GM23338 (cell line): ENCODE data around the gene DFFA. TPM values are rescaled to one million over a fixed set of nuclear protein-coding genes. Genes with fewer than 3 reads are reported as not detected.
A peak's percentile ranks its signal among the peaks of the same experiment; 100 is the strongest.

Experiments used
- ATAC-seq: fragments of 200-7000 bp; cut with Tn5 transposase; 3 replicates; pipeline ENCODE4 v1.9.1; 2020
- DNase-seq: peaks from one replicate; pipeline ENCODE4 v3.0.0-alpha.2; 2015; ENCODE audit warnings: low spot score
- H2AFZ ChIP-seq: fragments of 200-600 bp; sonication (generic); 2 replicates; pipeline ENCODE4 v1.8.0; 2016; ENCODE audit warnings: antibody characterized with exemption, mild to moderate bottlenecking, moderate library complexity
- H3F3A ChIP-seq: fragments of 200-600 bp; sonication (generic); replicated peaks from 2 replicates; pipeline ENCODE4 v1.8.0; 2017; ENCODE audit warnings: antibody characterized with exemption, mixed run types, low read depth
- H3K27ac ChIP-seq: fragments of 200-600 bp; sonication (generic); 2 replicates; pipeline ENCODE4 v1.6.1; 2016; ENCODE audit warnings: low read depth
- H3K27me3 ChIP-seq: fragments of 200-600 bp; sonication (generic); 2 replicates; pipeline ENCODE4 v1.8.0; 2016; ENCODE audit warnings: mild to moderate bottlenecking, mixed run types, moderate library complexity; ENCODE audit not compliant: insufficient read depth
- H3K36me3 ChIP-seq: fragments of 200-600 bp; sonication (generic); 2 replicates; pipeline ENCODE4 v1.8.0; 2016; ENCODE audit warnings: mild to moderate bottlenecking; ENCODE audit not compliant: insufficient read depth
- H3K4me1 ChIP-seq: fragments of 200-600 bp; sonication (generic); 2 replicates; pipeline ENCODE4 v1.8.0; 2016; ENCODE audit warnings: mild to moderate bottlenecking, moderate library complexity; ENCODE audit not compliant: insufficient read depth
- H3K4me2 ChIP-seq: fragments of 200-600 bp; sonication (generic); 2 replicates; pipeline ENCODE4 v1.7.1; 2017; ENCODE audit warnings: mixed run types
- H3K4me3 ChIP-seq: fragments of 200-600 bp; sonication (generic); 2 replicates; pipeline ENCODE4 v1.6.1; 2016; ENCODE audit warnings: mixed run types
- H3K79me2 ChIP-seq: fragments of 200-600 bp; sonication (generic); replicated peaks from 2 replicates; pipeline ENCODE4 v1.8.0; 2017; ENCODE audit warnings: mild to moderate bottlenecking; ENCODE audit not compliant: insufficient read depth
- H3K9me2 ChIP-seq: fragments of 200-600 bp; sonication (generic); 2 replicates; pipeline ENCODE4 v1.8.0; 2017; ENCODE audit not compliant: insufficient read depth
- H4K20me1 ChIP-seq: fragments of 200-600 bp; sonication (generic); replicated peaks from 2 replicates; pipeline ENCODE4 v1.8.0; 2017; ENCODE audit warnings: mild to moderate bottlenecking; ENCODE audit not compliant: insufficient read depth
- H3K27ac Mint-ChIP-seq: 2 replicates; pipeline ENCODE4 v1.8.0; 2020; ENCODE audit warnings: inconsistent platforms, mild to moderate bottlenecking, moderate library complexity, mixed read lengths
- H3K27me3 Mint-ChIP-seq: 3 replicates; pipeline ENCODE4 v1.8.0; 2022; ENCODE audit warnings: low read depth, mild to moderate bottlenecking, moderate library complexity, mixed read lengths, inconsistent platforms; ENCODE audit not compliant: insufficient read depth, poor library complexity
- H3K36me3 Mint-ChIP-seq: 3 replicates; pipeline ENCODE4 v1.8.0; 2021; ENCODE audit warnings: low read depth, mild to moderate bottlenecking, inconsistent platforms, moderate library complexity, mixed read lengths
- H3K4me1 Mint-ChIP-seq: 3 replicates; pipeline ENCODE4 v1.8.0; 2020; ENCODE audit warnings: mild to moderate bottlenecking, inconsistent platforms, mixed read lengths
- H3K4me3 Mint-ChIP-seq: 3 replicates; pipeline ENCODE4 v1.8.0; 2021; ENCODE audit warnings: moderate library complexity, mild to moderate bottlenecking, inconsistent platforms, mixed read lengths
- H3K9me3 Mint-ChIP-seq: 3 replicates; pipeline ENCODE4 v1.8.0; 2020; ENCODE audit warnings: moderate library complexity, mild to moderate bottlenecking, inconsistent platforms, mixed read lengths
- CREB1 ChIP-seq: fragments of 250-450 bp; sonication (Bioruptor Pico); IDR thresholded peaks from 2 replicates; pipeline ENCODE4 v1.5.0; 2020; ENCODE audit warnings: low read depth, mild to moderate bottlenecking, moderate library complexity
- EZH2 ChIP-seq: fragments of 200-600 bp; sonication (generic); IDR thresholded peaks from one replicate; pipeline ENCODE4 v1.8.0; 2017; ENCODE audit warnings: antibody characterized with exemption, mild to moderate bottlenecking, low read depth; ENCODE audit not compliant: unreplicated experiment
- EZH2phosphoT487 ChIP-seq: fragments of 200-600 bp; sonication (generic); IDR thresholded peaks from one replicate; pipeline ENCODE4 v1.8.1; 2018; ENCODE audit warnings: antibody characterized with exemption; ENCODE audit not compliant: unreplicated experiment
- JUNB ChIP-seq: IDR thresholded peaks from one replicate; pipeline ENCODE4 v1.6.1; 2016; ENCODE audit warnings: antibody characterized with exemption; ENCODE audit not compliant: unreplicated experiment
- NANOG ChIP-seq: IDR thresholded peaks from 2 replicates; pipeline ENCODE4 v1.6.1; 2016; ENCODE audit warnings: antibody characterized with exemption, borderline replicate concordance
- POLR2AphosphoS5 ChIP-seq: IDR thresholded peaks from 2 replicates; pipeline ENCODE4 v1.6.1; 2016; ENCODE audit warnings: antibody characterized with exemption, low read depth
- ZNF114 ChIP-seq: fragments of 250-450 bp; sonication (Bioruptor Pico); IDR thresholded peaks from 2 replicates; pipeline ENCODE4 v1.5.0; 2020; ENCODE audit warnings: mild to moderate bottlenecking, moderate library complexity
- polyA plus RNA-seq: library from polyadenylated mRNA; unstranded; fragments of >200 nt; fragmentation: Nextera tagmentation; extraction: Ambion mirVana; gene quantifications from 2 replicates; pipeline ENCODE4 v1.2.1, GENCODE V29; 2016
- total RNA-seq: library from RNA; depleted of rRNA; stranded (reverse); fragments of >200 nt; shearing (Covaris generic); gene quantifications from 2 replicates; pipeline ENCODE4 v1.2.3, GENCODE V29; 2014
- TF ChIP-seq, protein P1 (sequence below), 2 experiments: fragments of 200-600 bp in 1 of 2; sonication (generic) in 1 of 2; conservative IDR thresholded peaks; 2 replicates each; pipeline versions ENCODE4 v1.5.1 to v1.6.1; 2016 to 2017; ENCODE audit warnings: antibody characterized with exemption in 2 of 2, low read depth in 2 of 2, mild to moderate bottlenecking in 2 of 2, moderate library complexity in 1 of 2
- TF ChIP-seq, protein P2 (sequence below): IDR thresholded peaks from 2 replicates; pipeline ENCODE4 v1.6.1; 2016; ENCODE audit warnings: antibody characterized with exemption
- TF ChIP-seq, protein P3 (sequence below): fragments of 250-450 bp; sonication (Bioruptor Pico); IDR thresholded peaks from 2 replicates; pipeline ENCODE4 v1.5.0; 2020; ENCODE audit warnings: mild to moderate bottlenecking, moderate library complexity

The DFFA gene
- total and polyA plus RNA-seq, 2 experiments from 2014 or later: 65.2 to 82.0 TPM

DNA sequence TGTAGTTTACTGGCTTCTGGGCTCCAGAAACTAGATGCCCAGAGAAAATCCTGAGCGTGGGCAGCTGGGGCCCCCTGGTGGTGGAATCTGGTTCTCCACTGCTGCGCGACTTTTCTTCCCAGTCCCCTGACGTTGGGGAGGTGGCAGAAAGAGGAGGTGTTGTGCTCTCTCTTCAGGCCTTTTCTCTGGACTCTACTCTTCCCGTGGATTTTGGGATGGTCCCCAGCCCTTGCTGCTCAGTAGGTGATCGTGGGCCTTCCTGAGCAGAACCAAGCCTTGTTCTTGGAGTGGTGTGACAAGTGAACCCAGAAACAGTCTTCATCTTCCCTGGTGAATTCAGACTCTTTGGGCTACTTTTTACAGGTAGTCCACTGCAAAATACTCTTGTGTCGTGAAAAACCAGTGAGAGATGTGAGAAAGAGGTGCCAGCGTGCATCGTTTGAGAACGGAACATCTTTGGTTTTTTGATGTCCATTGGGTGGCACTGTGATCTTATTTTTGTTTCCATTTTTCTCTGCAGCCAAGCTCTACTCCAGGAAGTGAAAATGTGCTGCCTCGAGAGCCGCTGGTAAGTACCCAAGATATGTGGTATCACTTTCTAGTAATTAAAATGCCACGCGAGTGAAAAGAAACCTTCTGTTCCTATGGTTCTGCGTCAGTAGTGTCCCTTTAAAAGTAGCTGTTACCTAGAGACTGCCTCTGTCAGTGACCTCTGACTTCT, 22.6 kb upstream of the DFFA start:
- H3K4me1 Mint-ChIP-seq: peaks cover 18% of the 10 kb centered on the region
- no peaks in the 10 kb centered on the region for H3K36me3 ChIP-seq
- H2AFZ ChIP-seq: no peak overlapping the region
- H3K27ac Mint-ChIP-seq: no peak overlapping the region
- no peak overlapping the region; the same call in 1 of the 2 replicates for H3K27ac ChIP-seq
- peak; percentile 85 for DNase-seq
- peaks cover 7% of the 10 kb centered on the region for H3K4me1 ChIP-seq
- H4K20me1 ChIP-seq: peaks cover 18% of the 10 kb centered on the region
- peaks cover 4% of the 10 kb centered on the region; the same call in 1 of the 2 replicates for H3F3A ChIP-seq
- peak; percentile 84 for ATAC-seq
- no peaks in the 10 kb centered on the region for H3K9me3 Mint-ChIP-seq
- H3K4me3 Mint-ChIP-seq: no peak overlapping the region
- H3K9me2 ChIP-seq: no peaks in the 10 kb centered on the region
- TF ChIP-seq EZH2phosphoT487: no peak
- no peak for TF ChIP-seq CREB1
- TF ChIP-seq POLR2AphosphoS5: no peak
- no peak for TF ChIP-seq JUNB
- TF ChIP-seq, protein P1, sequence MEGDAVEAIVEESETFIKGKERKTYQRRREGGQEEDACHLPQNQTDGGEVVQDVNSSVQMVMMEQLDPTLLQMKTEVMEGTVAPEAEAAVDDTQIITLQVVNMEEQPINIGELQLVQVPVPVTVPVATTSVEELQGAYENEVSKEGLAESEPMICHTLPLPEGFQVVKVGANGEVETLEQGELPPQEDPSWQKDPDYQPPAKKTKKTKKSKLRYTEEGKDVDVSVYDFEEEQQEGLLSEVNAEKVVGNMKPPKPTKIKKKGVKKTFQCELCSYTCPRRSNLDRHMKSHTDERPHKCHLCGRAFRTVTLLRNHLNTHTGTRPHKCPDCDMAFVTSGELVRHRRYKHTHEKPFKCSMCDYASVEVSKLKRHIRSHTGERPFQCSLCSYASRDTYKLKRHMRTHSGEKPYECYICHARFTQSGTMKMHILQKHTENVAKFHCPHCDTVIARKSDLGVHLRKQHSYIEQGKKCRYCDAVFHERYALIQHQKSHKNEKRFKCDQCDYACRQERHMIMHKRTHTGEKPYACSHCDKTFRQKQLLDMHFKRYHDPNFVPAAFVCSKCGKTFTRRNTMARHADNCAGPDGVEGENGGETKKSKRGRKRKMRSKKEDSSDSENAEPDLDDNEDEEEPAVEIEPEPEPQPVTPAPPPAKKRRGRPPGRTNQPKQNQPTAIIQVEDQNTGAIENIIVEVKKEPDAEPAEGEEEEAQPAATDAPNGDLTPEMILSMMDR (conservative IDR thresholded peaks at IDR 0.05; ENCODE audit: low read depth in 2 of 2): peak; percentile 89 to 96
- no peak for TF ChIP-seq NANOG
- no peak overlapping the region for H3K4me3 ChIP-seq
- H3K4me2 ChIP-seq: no peak overlapping the region
- H3K79me2 ChIP-seq: peaks cover 70% of the 10 kb centered on the region
- peaks cover 3% of the 10 kb centered on the region for H3K27me3 Mint-ChIP-seq
- H3K36me3 Mint-ChIP-seq: no peaks in the 10 kb centered on the region
- no peaks in the 10 kb centered on the region for H3K27me3 ChIP-seq

DNA sequence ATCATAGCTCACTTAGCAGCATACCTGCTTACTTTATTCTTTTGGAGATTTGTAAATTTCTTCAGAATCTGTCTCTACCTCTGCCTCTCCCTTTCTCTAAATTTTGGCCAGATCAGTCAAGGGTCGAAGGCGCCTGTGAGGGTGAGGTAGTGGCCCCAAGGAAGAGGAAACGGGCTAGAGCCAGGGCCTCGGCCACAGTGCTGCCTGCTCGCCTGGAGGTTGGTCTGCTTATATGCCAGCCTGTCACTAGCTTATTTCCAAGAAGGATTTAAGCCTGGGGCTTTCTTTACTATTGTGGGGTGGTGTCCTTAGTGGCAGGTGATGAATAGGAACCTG, 22.1 kb upstream of the DFFA start:
- H3K4me3 ChIP-seq: no peak overlapping the region
- H3K27ac ChIP-seq: 0 out of 2 replicates have a peak overlapping the region, but pooled peaks have one; percentile 30
- peaks cover 18% of the 10 kb centered on the region for H4K20me1 ChIP-seq
- H3K36me3 Mint-ChIP-seq: no peaks in the 10 kb centered on the region; the same call in 2 of the 3 replicates
- H3K4me1 Mint-ChIP-seq: peaks cover 21% of the 10 kb centered on the region
- ATAC-seq (peak; percentile 61), DNase-seq (no peak)
- H3K4me3 Mint-ChIP-seq: no peak overlapping the region
- H3K36me3 ChIP-seq: no peaks in the 10 kb centered on the region
- peaks cover 71% of the 10 kb centered on the region for H3K79me2 ChIP-seq
- no peak overlapping the region for H3K4me2 ChIP-seq
- peaks cover 7% of the 10 kb centered on the region for H3K27me3 Mint-ChIP-seq
- no peaks in the 10 kb centered on the region for H3K9me2 ChIP-seq
- peaks cover 4% of the 10 kb centered on the region; the same call in 1 of the 2 replicates for H3F3A ChIP-seq
- no peaks in the 10 kb centered on the region for H3K27me3 ChIP-seq
- no peak overlapping the region for H2AFZ ChIP-seq
- H3K27ac Mint-ChIP-seq: no peak overlapping the region
- H3K4me1 ChIP-seq: peaks cover 7% of the 10 kb centered on the region
- H3K9me3 Mint-ChIP-seq: no peaks in the 10 kb centered on the region
- TF ChIP-seq, protein P2, sequence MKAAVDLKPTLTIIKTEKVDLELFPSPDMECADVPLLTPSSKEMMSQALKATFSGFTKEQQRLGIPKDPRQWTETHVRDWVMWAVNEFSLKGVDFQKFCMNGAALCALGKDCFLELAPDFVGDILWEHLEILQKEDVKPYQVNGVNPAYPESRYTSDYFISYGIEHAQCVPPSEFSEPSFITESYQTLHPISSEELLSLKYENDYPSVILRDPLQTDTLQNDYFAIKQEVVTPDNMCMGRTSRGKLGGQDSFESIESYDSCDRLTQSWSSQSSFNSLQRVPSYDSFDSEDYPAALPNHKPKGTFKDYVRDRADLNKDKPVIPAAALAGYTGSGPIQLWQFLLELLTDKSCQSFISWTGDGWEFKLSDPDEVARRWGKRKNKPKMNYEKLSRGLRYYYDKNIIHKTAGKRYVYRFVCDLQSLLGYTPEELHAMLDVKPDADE: no peak
- TF ChIP-seq ZNF114 (CRISPR knock-in tag) (no peak), EZH2phosphoT487 (no peak), EZH2 (no peak)
- TF ChIP-seq, protein P3, sequence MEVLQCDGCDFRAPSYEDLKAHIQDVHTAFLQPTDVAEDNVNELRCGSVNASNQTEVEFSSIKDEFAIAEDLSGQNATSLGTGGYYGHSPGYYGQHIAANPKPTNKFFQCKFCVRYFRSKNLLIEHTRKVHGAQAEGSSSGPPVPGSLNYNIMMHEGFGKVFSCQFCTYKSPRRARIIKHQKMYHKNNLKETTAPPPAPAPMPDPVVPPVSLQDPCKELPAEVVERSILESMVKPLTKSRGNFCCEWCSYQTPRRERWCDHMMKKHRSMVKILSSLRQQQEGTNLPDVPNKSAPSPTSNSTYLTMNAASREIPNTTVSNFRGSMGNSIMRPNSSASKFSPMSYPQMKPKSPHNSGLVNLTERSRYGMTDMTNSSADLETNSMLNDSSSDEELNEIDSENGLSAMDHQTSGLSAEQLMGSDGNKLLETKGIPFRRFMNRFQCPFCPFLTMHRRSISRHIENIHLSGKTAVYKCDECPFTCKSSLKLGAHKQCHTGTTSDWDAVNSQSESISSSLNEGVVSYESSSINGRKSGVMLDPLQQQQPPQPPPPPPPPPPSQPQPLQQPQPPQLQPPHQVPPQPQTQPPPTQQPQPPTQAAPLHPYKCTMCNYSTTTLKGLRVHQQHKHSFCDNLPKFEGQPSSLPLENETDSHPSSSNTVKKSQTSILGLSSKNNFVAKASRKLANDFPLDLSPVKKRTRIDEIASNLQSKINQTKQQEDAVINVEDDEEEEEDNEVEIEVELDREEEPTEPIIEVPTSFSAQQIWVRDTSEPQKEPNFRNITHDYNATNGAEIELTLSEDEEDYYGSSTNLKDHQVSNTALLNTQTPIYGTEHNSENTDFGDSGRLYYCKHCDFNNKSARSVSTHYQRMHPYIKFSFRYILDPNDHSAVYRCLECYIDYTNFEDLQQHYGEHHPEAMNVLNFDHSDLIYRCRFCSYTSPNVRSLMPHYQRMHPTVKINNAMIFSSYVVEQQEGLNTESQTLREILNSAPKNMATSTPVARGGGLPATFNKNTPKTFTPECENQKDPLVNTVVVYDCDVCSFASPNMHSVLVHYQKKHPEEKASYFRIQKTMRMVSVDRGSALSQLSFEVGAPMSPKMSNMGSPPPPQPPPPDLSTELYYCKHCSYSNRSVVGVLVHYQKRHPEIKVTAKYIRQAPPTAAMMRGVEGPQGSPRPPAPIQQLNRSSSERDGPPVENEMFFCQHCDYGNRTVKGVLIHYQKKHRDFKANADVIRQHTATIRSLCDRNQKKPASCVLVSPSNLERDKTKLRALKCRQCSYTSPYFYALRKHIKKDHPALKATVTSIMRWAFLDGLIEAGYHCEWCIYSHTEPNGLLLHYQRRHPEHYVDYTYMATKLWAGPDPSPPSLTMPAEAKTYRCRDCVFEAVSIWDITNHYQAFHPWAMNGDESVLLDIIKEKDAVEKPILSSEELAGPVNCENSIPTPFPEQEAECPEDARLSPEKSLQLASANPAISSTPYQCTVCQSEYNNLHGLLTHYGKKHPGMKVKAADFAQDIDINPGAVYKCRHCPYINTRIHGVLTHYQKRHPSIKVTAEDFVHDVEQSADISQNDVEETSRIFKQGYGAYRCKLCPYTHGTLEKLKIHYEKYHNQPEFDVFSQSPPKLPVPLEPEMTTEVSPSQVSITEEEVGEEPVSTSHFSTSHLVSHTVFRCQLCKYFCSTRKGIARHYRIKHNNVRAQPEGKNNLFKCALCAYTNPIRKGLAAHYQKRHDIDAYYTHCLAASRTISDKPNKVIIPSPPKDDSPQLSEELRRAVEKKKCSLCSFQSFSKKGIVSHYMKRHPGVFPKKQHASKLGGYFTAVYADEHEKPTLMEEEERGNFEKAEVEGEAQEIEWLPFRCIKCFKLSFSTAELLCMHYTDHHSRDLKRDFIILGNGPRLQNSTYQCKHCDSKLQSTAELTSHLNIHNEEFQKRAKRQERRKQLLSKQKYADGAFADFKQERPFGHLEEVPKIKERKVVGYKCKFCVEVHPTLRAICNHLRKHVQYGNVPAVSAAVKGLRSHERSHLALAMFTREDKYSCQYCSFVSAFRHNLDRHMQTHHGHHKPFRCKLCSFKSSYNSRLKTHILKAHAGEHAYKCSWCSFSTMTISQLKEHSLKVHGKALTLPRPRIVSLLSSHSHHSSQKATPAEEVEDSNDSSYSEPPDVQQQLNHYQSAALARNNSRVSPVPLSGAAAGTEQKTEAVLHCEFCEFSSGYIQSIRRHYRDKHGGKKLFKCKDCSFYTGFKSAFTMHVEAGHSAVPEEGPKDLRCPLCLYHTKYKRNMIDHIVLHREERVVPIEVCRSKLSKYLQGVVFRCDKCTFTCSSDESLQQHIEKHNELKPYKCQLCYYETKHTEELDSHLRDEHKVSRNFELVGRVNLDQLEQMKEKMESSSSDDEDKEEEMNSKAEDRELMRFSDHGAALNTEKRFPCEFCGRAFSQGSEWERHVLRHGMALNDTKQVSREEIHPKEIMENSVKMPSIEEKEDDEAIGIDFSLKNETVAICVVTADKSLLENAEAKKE (CRISPR knock-in tag): no peak
- TF ChIP-seq, protein P1 (conservative IDR thresholded peaks at IDR 0.05; ENCODE audit: low read depth in 2 of 2): no peak
